Loucy (cell line): ENCODE data around the gene ANGPTL8.
A peak's percentile ranks its signal among the peaks of the same experiment; 100 is the strongest.

Experiments used
- H2AFZ ChIP-seq: fragments of 200-600 bp; sonication (generic); 2 replicates; pipeline ENCODE4 v1.6.0; 2016; ENCODE audit warnings: antibody characterized with exemption, mild to moderate bottlenecking, low read length, moderate library complexity
- H3F3A ChIP-seq: fragments of 200-600 bp; 2 replicates; pipeline ENCODE4 v1.6.0; 2016; ENCODE audit warnings: antibody characterized with exemption, low read depth, mild to moderate bottlenecking
- H3K27me3 ChIP-seq: fragments of 200-600 bp; sonication (generic); 2 replicates; pipeline ENCODE4 v1.6.1; 2014; ENCODE audit warnings: low read length, mild to moderate bottlenecking; ENCODE audit not compliant: insufficient read depth, poor library complexity, severe bottlenecking
- H3K36me3 ChIP-seq: fragments of 200-600 bp; sonication (generic); 2 replicates; pipeline ENCODE4 v1.6.1; 2016; ENCODE audit warnings: low read length; ENCODE audit not compliant: insufficient read depth
- H3K4me1 ChIP-seq: fragments of 200-600 bp; sonication (generic); 2 replicates; pipeline ENCODE4 v1.5.1; 2014; ENCODE audit warnings: low read length, mild to moderate bottlenecking; ENCODE audit not compliant: insufficient read depth, poor library complexity, severe bottlenecking
- H3K4me2 ChIP-seq: fragments of 200-600 bp; sonication (generic); 2 replicates; pipeline ENCODE4 v1.6.0; 2014; ENCODE audit warnings: antibody characterized with exemption, low read length, low read depth, mild to moderate bottlenecking; ENCODE audit not compliant: poor library complexity, severe bottlenecking
- H3K4me3 ChIP-seq: fragments of 200-600 bp; sonication (generic); 2 replicates; pipeline ENCODE4 v1.5.1; 2014; ENCODE audit warnings: low read length, mild to moderate bottlenecking, mixed read lengths; ENCODE audit not compliant: poor library complexity, severe bottlenecking
- H3K79me2 ChIP-seq: fragments of 200-600 bp; sonication (generic); 2 replicates; pipeline ENCODE4 v1.6.1; 2014; ENCODE audit warnings: low read length; ENCODE audit not compliant: insufficient read depth
- H3K9ac ChIP-seq: fragments of 200-600 bp; sonication (generic); 2 replicates; pipeline ENCODE4 v1.6.0; 2014; ENCODE audit warnings: mild to moderate bottlenecking, low read depth, low read length, moderate library complexity; ENCODE audit not compliant: poor library complexity, severe bottlenecking
- H3K9me2 ChIP-seq: fragments of 200-600 bp; sonication (generic); replicated peaks from 2 replicates; pipeline ENCODE4 v1.6.1; 2016; ENCODE audit warnings: low read depth, low read length, mixed read lengths
- H3K9me3 ChIP-seq: fragments of 200-600 bp; sonication (generic); 2 replicates; pipeline ENCODE4 v1.6.1; 2014; ENCODE audit warnings: mild to moderate bottlenecking, antibody characterized with exemption, low read length, low read depth; ENCODE audit not compliant: insufficient read depth
- H4K20me1 ChIP-seq: fragments of 200-600 bp; sonication (generic); 2 replicates; pipeline ENCODE4 v1.6.0; 2014; ENCODE audit warnings: antibody characterized with exemption, low read length, mild to moderate bottlenecking; ENCODE audit not compliant: insufficient read depth, poor library complexity, severe bottlenecking
- EZH2phosphoT487 ChIP-seq: fragments of 200-600 bp; IDR thresholded peaks from 2 replicates; pipeline ENCODE4 v1.6.1; 2018; ENCODE audit warnings: antibody characterized with exemption, mild to moderate bottlenecking, moderate library complexity, borderline replicate concordance
- TF ChIP-seq, protein P1 (sequence below): fragments of 200-600 bp; sonication (generic); conservative IDR thresholded peaks from 2 replicates; pipeline ENCODE4 v1.5.1; 2014; ENCODE audit warnings: mild to moderate bottlenecking, antibody characterized with exemption, low read length

ANGPTL8 gene

DNA sequence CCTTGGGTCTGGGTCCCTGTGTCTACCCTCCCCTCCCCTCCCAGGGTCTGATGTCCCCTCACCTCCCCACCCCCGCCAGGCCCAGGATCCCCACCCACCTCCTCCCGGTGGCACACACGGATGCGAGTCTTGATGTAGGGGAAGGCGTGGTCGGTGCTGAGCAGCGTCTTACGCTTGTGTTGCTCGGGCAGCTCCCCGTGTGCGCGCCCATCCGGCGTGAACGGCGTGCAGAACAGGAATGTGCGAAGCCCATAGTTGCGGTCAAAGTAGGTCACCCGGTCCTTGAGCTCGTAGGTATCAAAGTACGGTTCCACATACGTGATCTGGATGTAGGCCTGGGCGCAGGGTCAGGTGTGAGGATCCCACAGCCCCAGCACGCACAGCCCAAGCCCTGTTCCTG lies 37.6 kb upstream of the ANGPTL8 start:
- no peak overlapping the region for H2AFZ ChIP-seq
- no peak overlapping the region for H3K4me3 ChIP-seq
- peaks cover 4% of the 10 kb centered on the region for H3K4me1 ChIP-seq
- no peaks in the 10 kb centered on the region for H3K27me3 ChIP-seq
- H3K9me3 ChIP-seq: no peaks in the 10 kb centered on the region
- no peak overlapping the region for H3K4me2 ChIP-seq
- TF ChIP-seq EZH2phosphoT487: no peak
- no peaks in the 10 kb centered on the region for H3F3A ChIP-seq
- no peak overlapping the region for H3K9ac ChIP-seq
- H3K9me2 ChIP-seq: no peaks in the 10 kb centered on the region
- H4K20me1 ChIP-seq: no peaks in the 10 kb centered on the region
- H3K36me3 ChIP-seq: no peaks in the 10 kb centered on the region
- H3K79me2 ChIP-seq: no peaks in the 10 kb centered on the region

DNA sequence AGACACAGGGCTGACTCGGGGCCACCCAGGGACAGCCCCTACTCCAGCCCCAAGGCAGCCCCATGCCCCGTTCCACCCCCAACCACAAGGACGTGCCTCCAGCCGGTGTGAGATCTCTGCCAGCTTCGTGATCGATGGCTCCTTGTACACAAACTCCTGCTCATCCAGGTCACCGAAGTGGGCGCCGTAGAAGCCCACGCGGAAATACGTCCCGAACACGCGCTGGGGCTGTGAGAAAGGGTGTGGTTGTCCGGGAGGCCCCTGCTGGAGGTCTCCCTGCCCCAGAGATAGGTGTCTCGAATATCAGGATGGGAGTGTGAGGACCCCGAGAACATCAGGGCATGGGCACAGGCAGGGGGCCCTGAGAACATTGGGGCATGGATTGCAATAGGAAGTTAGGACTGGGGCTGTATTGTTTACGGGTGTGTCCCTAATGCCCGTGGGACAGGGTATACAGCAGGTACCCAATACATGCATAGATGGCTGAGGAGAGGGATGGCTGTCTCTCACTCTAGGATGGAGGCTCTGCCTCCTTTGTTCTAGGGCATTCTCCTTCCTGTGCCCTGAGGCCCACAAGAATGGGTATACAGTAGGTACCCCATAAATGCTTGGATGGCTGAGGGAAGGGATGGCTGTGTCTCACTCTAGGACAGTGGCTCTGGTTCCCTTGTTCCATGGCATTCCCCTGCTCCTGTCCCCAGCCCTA lies 36.8 kb upstream of the ANGPTL8 start:
- Histone ChIP-seq H3K4me1 (no peaks in the 10 kb centered on the region), H3F3A (no peaks in the 10 kb centered on the region), H3K4me3 (no peak overlapping the region), H3K4me2 (no peak overlapping the region), H4K20me1 (no peaks in the 10 kb centered on the region), H3K79me2 (no peaks in the 10 kb centered on the region), H3K9me3 (no peaks in the 10 kb centered on the region), H3K36me3 (no peaks in the 10 kb centered on the region), H2AFZ (no peak overlapping the region), H3K9ac (no peak overlapping the region), H3K27me3 (no peaks in the 10 kb centered on the region), H3K9me2 (no peaks in the 10 kb centered on the region)
- no peak for TF ChIP-seq EZH2phosphoT487
- TF ChIP-seq, protein P1, sequence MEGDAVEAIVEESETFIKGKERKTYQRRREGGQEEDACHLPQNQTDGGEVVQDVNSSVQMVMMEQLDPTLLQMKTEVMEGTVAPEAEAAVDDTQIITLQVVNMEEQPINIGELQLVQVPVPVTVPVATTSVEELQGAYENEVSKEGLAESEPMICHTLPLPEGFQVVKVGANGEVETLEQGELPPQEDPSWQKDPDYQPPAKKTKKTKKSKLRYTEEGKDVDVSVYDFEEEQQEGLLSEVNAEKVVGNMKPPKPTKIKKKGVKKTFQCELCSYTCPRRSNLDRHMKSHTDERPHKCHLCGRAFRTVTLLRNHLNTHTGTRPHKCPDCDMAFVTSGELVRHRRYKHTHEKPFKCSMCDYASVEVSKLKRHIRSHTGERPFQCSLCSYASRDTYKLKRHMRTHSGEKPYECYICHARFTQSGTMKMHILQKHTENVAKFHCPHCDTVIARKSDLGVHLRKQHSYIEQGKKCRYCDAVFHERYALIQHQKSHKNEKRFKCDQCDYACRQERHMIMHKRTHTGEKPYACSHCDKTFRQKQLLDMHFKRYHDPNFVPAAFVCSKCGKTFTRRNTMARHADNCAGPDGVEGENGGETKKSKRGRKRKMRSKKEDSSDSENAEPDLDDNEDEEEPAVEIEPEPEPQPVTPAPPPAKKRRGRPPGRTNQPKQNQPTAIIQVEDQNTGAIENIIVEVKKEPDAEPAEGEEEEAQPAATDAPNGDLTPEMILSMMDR: no peak

DNA sequence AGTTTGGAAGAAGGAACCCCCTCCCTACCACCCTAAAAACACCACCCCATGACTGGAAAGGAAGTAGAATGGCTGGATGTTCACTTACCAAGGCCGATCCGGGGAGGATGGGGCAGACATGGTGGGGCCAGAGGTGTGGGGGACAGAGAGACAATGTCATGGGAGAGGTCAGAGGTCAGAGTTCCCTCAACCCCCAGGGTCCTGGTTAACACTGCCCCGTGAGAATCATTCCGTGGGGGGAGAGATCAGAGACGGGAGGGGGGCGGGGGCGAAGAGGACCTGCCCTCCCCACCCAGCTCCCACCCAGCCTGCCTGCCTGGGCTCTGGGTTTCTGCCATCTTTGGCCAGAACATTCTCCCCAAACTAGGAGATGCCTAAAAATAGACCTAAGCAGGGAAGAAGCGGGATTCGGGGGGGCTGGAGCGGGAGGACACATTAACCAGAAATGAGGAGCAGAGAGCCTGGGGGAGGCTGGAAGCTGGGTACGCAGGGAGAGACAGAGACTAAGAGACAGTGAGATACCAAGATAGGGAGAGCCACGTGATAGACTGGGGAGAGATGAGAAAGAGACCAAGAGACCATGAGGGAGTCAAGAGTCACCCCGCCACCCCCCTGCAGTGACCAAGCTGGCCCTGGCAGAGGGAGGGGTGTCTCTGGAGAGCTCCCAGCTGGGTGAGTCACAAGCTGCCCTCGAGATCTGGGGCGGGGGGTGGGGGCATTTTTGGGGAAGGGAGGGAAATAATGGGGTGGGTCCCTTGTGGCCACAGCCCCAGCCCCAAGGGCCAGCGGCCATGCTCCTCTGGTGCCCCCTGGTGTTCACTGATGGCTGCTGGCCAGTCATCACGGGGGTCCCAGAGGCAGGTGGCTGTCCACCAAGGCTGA lies 36.0 kb upstream of the ANGPTL8 start:
- Histone ChIP-seq H3K36me3 (no peaks in the 10 kb centered on the region), H3K9me2 (no peaks in the 10 kb centered on the region), H3K79me2 (no peaks in the 10 kb centered on the region), H3K4me2 (no peak overlapping the region), H3K4me3 (no peak overlapping the region), H3K9me3 (no peaks in the 10 kb centered on the region), H4K20me1 (no peaks in the 10 kb centered on the region), H2AFZ (no peak overlapping the region), H3K4me1 (no peaks in the 10 kb centered on the region), H3F3A (no peaks in the 10 kb centered on the region), H3K27me3 (no peaks in the 10 kb centered on the region), H3K9ac (no peak overlapping the region)
- TF ChIP-seq, protein P1: peak; percentile 79
- no peak for TF ChIP-seq EZH2phosphoT487
